HG03139 (cell line): Measurements from ENCODE around the gene ST6GALNAC3.

ENCODE experiments used
- ATAC-seq: cut with Tn5 transposase; IDR thresholded peaks from one replicate; pipeline ENCODE4 v1.9.1; 2021; ENCODE audit not compliant: unreplicated experiment

Gene ST6GALNAC3

GRCh38 chr1:76279101-76279748, 204.7 kb downstream of the ST6GALNAC3 start:
- no peak for ATAC-seq

GRCh38 chr1:76281306-76281705, 206.8 kb downstream of the ST6GALNAC3 start:
- no peak for ATAC-seq

- ATAC-seq, result no peak
Measured at GRCh38 chr1:76284842-76285241, 210.3 kb downstream of the ST6GALNAC3 start.

GRCh38 chr1:76285578-76286135, 211.1 kb downstream of the ST6GALNAC3 start:
- no peak for ATAC-seq

GRCh38 chr1:76287917-76288316, 213.4 kb downstream of the ST6GALNAC3 start:
- no peak for ATAC-seq

GRCh38 chr1:76288758-76289483, 214.4 kb downstream of the ST6GALNAC3 start:
- no peak for ATAC-seq

GRCh38 chr1:76289692-76290091, 215.1 kb downstream of the ST6GALNAC3 start:
- ATAC-seq, result no peak

GRCh38 chr1:76290271-76290670, 215.7 kb downstream of the ST6GALNAC3 start:
- ATAC-seq, result no peak

GRCh38 chr1:76291191-76291590, 216.6 kb downstream of the ST6GALNAC3 start:
- ATAC-seq, result no peak

GRCh38 chr1:76291737-76292136, 217.2 kb downstream of the ST6GALNAC3 start:
- no peak for ATAC-seq

- peak; percentile 67 for ATAC-seq
Measured at GRCh38 chr1:76292418-76293184, 218.1 kb downstream of the ST6GALNAC3 start.

- ATAC-seq, result no peak
Measured at GRCh38 chr1:76293831-76294230, 219.3 kb downstream of the ST6GALNAC3 start.

- ATAC-seq, result peak; percentile 68
Measured at GRCh38 chr1:76294482-76295194, 220.1 kb downstream of the ST6GALNAC3 start.

GRCh38 chr1:76298399-76298798, 223.9 kb downstream of the ST6GALNAC3 start:
- no peak for ATAC-seq

- ATAC-seq, result no peak
Measured at GRCh38 chr1:76299036-76299435, 224.5 kb downstream of the ST6GALNAC3 start.

- no peak for ATAC-seq
Measured at GRCh38 chr1:76300556-76300955, 226.0 kb downstream of the ST6GALNAC3 start.

GRCh38 chr1:76302711-76303339, 228.3 kb downstream of the ST6GALNAC3 start:
- ATAC-seq, result no peak

GRCh38 chr1:76303340-76303717, 228.8 kb downstream of the ST6GALNAC3 start:
- no peak for ATAC-seq

GRCh38 chr1:76313304-76313703, 238.8 kb downstream of the ST6GALNAC3 start:
- no peak for ATAC-seq

- ATAC-seq, result no peak
Measured at GRCh38 chr1:76314730-76315129, 240.2 kb downstream of the ST6GALNAC3 start.
